ENCODE measurements around the gene SLC38A1.
"Not testable (repeated sequence)": the region's sequence is repeated elsewhere in the genome, so short reads cannot be mapped to it uniquely, and the experiment has no call there.

SLC38A1 gene

GRCh38 chr12:46207644-46208043 is 61.2 kb downstream of the SLC38A1 start:
- Histone ChIP-seq H3K27ac (no peak overlapping the region), H3K4me3 (no peak overlapping the region)
- no peak for DNase-seq (ENCODE audit: low spot score)
- no peak for TF ChIP-seq CTCF (IDR thresholded peaks at IDR 0.05)

DNA sequence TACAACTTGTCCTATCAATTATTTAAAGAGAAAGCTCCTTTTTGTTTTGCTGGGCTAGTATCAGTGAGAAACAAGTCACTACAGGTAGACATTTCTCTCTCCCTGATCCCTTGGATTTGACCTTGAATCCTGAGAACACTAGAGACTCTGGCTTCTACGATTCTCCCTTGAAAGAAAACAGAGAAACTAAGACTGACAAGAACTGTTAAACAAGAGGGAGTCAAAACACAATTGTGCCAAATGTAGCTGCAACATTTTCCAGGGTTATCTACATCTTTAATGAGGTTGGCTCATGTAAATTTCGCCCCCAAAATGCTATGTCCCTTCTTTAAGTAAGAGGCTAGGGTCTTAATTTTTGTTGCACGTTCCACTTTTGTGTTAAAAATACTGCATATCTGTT is 62.4 kb downstream of the SLC38A1 start:
- no peak for TF ChIP-seq CTCF (IDR thresholded peaks at IDR 0.05)
- Histone ChIP-seq H3K4me3 (no peak overlapping the region), H3K27ac (no peak overlapping the region)
- no peak for DNase-seq (ENCODE audit: low spot score)

GRCh38 chr12:46205294-46205693 is 63.5 kb downstream of the SLC38A1 start:
- DNase-seq (ENCODE audit: low spot score): no peak
- no peak overlapping the region for H3K4me3 ChIP-seq
- no peak overlapping the region for H3K27ac ChIP-seq

DNA sequence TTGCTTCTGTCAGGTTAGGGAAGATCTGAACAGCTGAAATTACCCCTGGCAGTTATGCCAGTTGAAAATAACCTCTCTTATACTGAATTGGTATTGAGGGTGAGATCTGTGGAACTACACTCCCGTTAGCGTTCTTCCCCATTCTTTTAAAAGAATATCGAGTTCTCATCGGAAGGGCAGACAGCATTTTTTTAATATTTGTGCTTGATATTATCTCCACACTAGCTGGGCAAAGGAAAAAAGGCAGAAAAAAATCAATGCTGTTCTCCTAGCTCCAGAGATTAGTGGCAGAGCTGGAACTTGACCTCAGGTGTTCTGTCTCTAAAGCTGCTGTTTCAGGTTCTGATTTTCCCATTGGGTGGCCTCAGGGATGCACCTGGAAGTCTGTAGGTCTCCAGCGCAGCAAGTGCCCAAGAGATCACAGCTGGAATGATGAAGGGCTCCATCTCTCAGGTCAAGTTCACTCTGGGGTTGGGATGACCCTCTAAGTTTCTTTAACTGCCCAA is 67.5 kb downstream of the SLC38A1 start:
- TF ChIP-seq CTCF (IDR thresholded peaks at IDR 0.05): no peak
- H3K27ac ChIP-seq: no peak overlapping the region
- H3K4me3 ChIP-seq: no peak overlapping the region
- no peak for DNase-seq (ENCODE audit: low spot score)

More at GRCh38 chr12:46205294-46205693, 63.5 kb downstream of the SLC38A1 start:
- TF ChIP-seq CTCF (IDR thresholded peaks at IDR 0.05): no peak

- DNase-seq (ENCODE audit: low spot score): no peak
- Histone ChIP-seq H3K27ac (no peak overlapping the region), H3K4me3 (no peak overlapping the region)
- no peak for TF ChIP-seq CTCF (IDR thresholded peaks at IDR 0.05)
Observed at GRCh38 chr12:46200551-46200950, 68.3 kb downstream of the SLC38A1 start.

- TF ChIP-seq CTCF (IDR thresholded peaks at IDR 0.05): no peak
- DNase-seq (ENCODE audit: low spot score): no peak
- H3K4me3 ChIP-seq: no peak overlapping the region
- H3K27ac ChIP-seq: no peak overlapping the region
Observed at GRCh38 chr12:46198913-46199312, 69.9 kb downstream of the SLC38A1 start.

GRCh38 chr12:46197883-46198282 is 71.0 kb downstream of the SLC38A1 start:
- Histone ChIP-seq H3K4me3 (no peak overlapping the region), H3K27ac (no peak overlapping the region)

DNA sequence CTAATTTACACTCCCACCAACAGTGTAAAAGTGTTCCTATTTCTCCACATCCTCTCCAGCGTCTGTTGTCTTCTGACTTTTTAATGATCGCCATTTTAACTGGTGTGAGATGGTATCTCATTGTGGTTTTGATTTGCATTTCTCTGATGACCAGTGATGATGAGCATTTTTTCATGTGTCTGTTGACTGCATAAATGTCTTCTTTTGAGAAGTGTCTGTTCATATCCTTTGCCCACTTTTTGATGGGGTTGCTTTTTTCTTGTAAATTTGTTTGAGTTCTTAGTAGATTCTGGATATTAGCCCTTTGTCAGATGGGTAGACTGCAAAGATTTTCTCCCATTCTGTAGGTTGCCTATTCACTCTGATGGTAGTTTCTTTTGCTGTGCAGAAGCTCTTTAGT is 78.3 kb downstream of the SLC38A1 start:
- not testable (repeated sequence) for H3K27ac ChIP-seq; DNase-seq (ENCODE audit: low spot score); H3K4me3 ChIP-seq

More at GRCh38 chr12:46197883-46198282, 71.0 kb downstream of the SLC38A1 start:
- DNase-seq (ENCODE audit: low spot score): no peak
- no peak for TF ChIP-seq CTCF (IDR thresholded peaks at IDR 0.05)

All from coronary artery (tissue), 2 donors.